GM21515 (cell line): ENCODE data around the gene TENT5C.
"Not testable (repeated sequence)": the region's sequence is repeated elsewhere in the genome, so short reads cannot be mapped to it uniquely, and the experiment has no call there.

ENCODE experiments used
- ATAC-seq: cut with Tn5 transposase; IDR thresholded peaks from one replicate; pipeline ENCODE4 v1.9.1; 2021; ENCODE audit not compliant: unreplicated experiment

TENT5C gene

GRCh38 chr1:117605774-117606648, at the start of gene TENT5C:
Gene TENT5C, plus strand, starts transcription at chr1:117606048. Its CDS starts 16,821 bp downstream, at chr1:117622869.
- peak; percentile 88 for ATAC-seq

- ATAC-seq, result no peak
Observed at GRCh38 chr1:117556341-117556740, 49.5 kb upstream of the TENT5C start.

- no peak for ATAC-seq
Observed at GRCh38 chr1:117556976-117557375, 48.9 kb upstream of the TENT5C start.

- not testable (repeated sequence) for ATAC-seq
Observed at GRCh38 chr1:117558451-117558850, 47.4 kb upstream of the TENT5C start.

- no peak for ATAC-seq
Observed at GRCh38 chr1:117559139-117559538, 46.7 kb upstream of the TENT5C start.

- ATAC-seq, result no peak
Observed at GRCh38 chr1:117559985-117560384, 45.9 kb upstream of the TENT5C start.

GRCh38 chr1:117561071-117561470, 44.8 kb upstream of the TENT5C start:
- ATAC-seq, result no peak

- no peak for ATAC-seq
Observed at GRCh38 chr1:117561551-117561950, 44.3 kb upstream of the TENT5C start.

GRCh38 chr1:117562581-117563491, 43.0 kb upstream of the TENT5C start:
- ATAC-seq, result no peak

GRCh38 chr1:117563492-117563875, 42.4 kb upstream of the TENT5C start:
- no peak for ATAC-seq

GRCh38 chr1:117564227-117565075, 41.4 kb upstream of the TENT5C start:
- no peak for ATAC-seq

- no peak for ATAC-seq
Observed at GRCh38 chr1:117565076-117565556, 40.7 kb upstream of the TENT5C start.

GRCh38 chr1:117565745-117566455, 39.9 kb upstream of the TENT5C start:
- ATAC-seq, result no peak

GRCh38 chr1:117566556-117566955, 39.3 kb upstream of the TENT5C start:
- ATAC-seq, result no peak

GRCh38 chr1:117567435-117567834, 38.4 kb upstream of the TENT5C start:
- ATAC-seq, result no peak

- ATAC-seq, result no peak
Observed at GRCh38 chr1:117567976-117568375, 37.9 kb upstream of the TENT5C start.

- no peak for ATAC-seq
Observed at GRCh38 chr1:117568999-117569398, 36.8 kb upstream of the TENT5C start.

GRCh38 chr1:117569856-117570255, 36.0 kb upstream of the TENT5C start:
- no peak for ATAC-seq

- ATAC-seq, result no peak
Observed at GRCh38 chr1:117570988-117571409, 34.8 kb upstream of the TENT5C start.

GRCh38 chr1:117571496-117571895, 34.4 kb upstream of the TENT5C start:
- no peak for ATAC-seq
